Measurements from ENCODE around the gene POMT1.

POMT1 gene

DNA sequence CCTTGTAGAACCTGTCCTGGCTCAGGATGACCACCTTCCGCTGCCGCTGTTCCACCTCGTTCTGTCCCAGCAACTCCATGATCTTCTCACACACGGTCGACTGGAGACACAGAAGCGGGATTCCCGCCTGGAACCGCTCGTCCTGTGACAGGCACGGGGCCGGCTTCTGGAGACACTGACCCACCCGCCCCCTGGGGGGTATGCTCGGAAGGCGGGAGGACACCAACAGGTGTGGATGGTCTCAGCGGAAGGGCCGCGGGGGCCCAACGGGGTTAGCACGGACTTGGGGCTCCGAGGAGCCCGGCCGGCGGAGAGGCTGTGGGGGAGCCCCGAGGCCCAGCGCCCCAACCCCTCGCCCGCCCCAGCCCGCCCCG lies 27.8 kb downstream of the POMT1 start:
- no peak for DNase-seq (ENCODE audit: low read depth)
- H3K4me3 ChIP-seq (ENCODE audit: low read depth, low read length), result peak overlapping the region; percentile 68
- no peak for TF ChIP-seq POLR2A (IDR thresholded peaks at IDR 0.05; ENCODE audit: extremely low read depth, insufficient read length)
- no peak for TF ChIP-seq MYC (IDR thresholded peaks at IDR 0.05; ENCODE audit: low read depth, low read length)
- TF ChIP-seq, protein P1, sequence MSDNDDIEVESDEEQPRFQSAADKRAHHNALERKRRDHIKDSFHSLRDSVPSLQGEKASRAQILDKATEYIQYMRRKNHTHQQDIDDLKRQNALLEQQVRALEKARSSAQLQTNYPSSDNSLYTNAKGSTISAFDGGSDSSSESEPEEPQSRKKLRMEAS (IDR thresholded peaks at IDR 0.05; ENCODE audit: low read depth, low read length), result no peak
- TF ChIP-seq, protein P2, sequence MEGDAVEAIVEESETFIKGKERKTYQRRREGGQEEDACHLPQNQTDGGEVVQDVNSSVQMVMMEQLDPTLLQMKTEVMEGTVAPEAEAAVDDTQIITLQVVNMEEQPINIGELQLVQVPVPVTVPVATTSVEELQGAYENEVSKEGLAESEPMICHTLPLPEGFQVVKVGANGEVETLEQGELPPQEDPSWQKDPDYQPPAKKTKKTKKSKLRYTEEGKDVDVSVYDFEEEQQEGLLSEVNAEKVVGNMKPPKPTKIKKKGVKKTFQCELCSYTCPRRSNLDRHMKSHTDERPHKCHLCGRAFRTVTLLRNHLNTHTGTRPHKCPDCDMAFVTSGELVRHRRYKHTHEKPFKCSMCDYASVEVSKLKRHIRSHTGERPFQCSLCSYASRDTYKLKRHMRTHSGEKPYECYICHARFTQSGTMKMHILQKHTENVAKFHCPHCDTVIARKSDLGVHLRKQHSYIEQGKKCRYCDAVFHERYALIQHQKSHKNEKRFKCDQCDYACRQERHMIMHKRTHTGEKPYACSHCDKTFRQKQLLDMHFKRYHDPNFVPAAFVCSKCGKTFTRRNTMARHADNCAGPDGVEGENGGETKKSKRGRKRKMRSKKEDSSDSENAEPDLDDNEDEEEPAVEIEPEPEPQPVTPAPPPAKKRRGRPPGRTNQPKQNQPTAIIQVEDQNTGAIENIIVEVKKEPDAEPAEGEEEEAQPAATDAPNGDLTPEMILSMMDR (IDR thresholded peaks at IDR 0.05; ENCODE audit: low read depth, low read length), result no peak

DNA sequence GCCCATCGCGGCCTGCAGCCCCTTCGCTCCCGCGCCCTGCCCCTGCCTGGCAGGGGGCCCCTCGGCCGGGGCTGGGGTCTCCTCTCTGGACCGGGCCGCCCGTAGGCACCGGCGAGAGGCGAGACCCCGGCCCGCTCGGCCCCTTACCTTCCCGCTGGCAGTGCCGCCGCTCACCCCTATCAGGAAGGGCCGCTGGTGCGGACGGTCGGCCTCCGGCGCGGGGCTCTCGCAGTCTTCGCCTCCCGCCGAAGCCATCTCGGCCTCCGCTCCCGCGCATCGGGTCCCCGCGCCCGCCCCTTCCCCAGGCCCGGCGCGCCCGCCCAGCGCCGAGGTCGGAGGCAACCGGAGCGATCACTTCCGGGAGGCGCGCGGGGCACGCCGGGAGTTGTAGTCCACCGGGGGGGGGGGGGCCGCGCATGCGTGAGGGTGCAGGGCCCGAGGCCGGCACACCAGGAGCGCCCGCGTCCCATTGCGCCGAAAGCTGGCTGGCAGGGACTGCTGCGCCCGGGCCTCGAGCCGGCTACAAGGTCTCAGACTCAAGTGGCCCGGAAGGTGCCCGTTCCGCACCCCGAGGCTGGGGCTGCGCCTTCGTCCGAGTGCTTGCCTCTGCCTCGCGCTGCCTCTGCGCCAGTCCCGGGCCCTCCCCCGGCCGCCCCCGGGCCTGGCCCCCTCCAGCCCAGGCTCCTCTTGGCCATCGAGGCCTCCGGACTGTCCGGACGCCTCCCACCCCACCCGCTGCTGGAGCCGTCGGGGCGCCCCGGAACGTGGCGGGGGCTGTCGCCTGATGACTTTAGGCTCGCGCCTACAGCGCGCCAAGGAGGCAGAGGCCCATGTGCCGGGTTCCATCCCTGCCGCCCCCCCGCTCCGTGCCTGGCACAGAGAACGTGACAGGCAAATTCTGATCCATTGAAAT lies 28.5 kb downstream of the POMT1 start, which contains the start of gene UCK1:
Gene UCK1 (minus strand): TSS at position 344 of the 913 bp plus-strand sequence. CDS start 89 bp downstream, at position 255.
- peak; percentile 86 for DNase-seq (ENCODE audit: low read depth)
- peak within 1 kb of the TSS; percentile 68 for H3K4me3 ChIP-seq (ENCODE audit: low read depth, low read length)
- TF ChIP-seq POLR2A (IDR thresholded peaks at IDR 0.05; ENCODE audit: extremely low read depth, insufficient read length) (peak; percentile 65), MYC (IDR thresholded peaks at IDR 0.05; ENCODE audit: low read depth, low read length) (no peak; the same call in 1 of the 2 replicates)

DNA sequence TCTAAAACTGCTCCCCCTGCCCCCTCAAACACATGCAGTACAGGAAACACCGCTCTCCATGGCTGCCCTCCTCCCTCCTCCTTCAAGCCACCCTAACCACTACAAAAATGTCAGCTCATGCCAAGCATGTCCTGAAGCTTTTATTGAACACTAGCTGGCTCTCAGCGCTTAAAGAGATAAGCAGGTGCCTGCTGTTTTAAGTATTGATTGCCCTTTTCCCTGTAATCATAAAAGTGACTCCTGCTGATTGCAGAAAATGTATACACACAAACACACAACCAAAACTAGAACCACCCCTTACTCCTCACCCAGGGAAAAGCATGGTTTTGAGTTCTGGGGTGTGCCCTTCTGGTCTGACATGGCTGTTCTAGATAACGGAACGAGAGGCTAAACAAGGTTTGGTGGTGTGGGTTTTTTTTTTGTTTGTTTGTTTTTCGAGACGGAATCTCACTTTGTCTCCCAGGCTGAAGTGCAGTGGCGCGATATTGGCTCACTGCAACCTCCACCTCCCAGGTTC lies 32.1 kb downstream of the POMT1 start:
- TF ChIP-seq, protein P1 (IDR thresholded peaks at IDR 0.05; ENCODE audit: low read depth, low read length), result no peak
- TF ChIP-seq MYC (IDR thresholded peaks at IDR 0.05; ENCODE audit: low read depth, low read length) (no peak), POLR2A (IDR thresholded peaks at IDR 0.05; ENCODE audit: extremely low read depth, insufficient read length) (no peak)
- TF ChIP-seq, protein P2 (IDR thresholded peaks at IDR 0.05; ENCODE audit: low read depth, low read length), result no peak
- no peak overlapping the region for H3K4me3 ChIP-seq (ENCODE audit: low read depth, low read length)
- DNase-seq (ENCODE audit: low read depth), result no peak

DNA sequence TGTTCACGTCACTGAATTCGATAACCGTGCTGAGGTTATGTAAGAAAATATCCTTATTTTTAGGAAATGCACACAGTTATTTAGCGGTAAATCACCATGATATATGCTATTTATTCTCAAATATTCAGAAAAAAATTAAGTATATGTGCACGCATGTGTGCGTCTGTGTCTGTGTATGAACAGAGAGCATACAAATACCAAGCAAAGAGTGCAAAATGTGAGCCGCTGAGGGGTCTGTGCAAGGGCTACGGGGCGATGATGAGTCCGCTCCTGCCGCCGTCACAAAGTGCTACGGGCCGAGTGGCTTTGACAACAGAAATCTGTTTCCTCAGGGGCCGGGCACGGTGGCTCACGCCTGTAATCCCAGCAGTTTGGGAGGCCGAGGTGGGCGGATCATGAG lies 35.2 kb downstream of the POMT1 start:
- no peak overlapping the region for H3K4me3 ChIP-seq (ENCODE audit: low read depth, low read length)
- no peak for DNase-seq (ENCODE audit: low read depth)
- TF ChIP-seq, protein P2 (IDR thresholded peaks at IDR 0.05; ENCODE audit: low read depth, low read length), result no peak
- TF ChIP-seq POLR2A (IDR thresholded peaks at IDR 0.05; ENCODE audit: extremely low read depth, insufficient read length) (no peak), MYC (IDR thresholded peaks at IDR 0.05; ENCODE audit: low read depth, low read length) (no peak)
- TF ChIP-seq, protein P1 (IDR thresholded peaks at IDR 0.05; ENCODE audit: low read depth, low read length), result no peak

DNA sequence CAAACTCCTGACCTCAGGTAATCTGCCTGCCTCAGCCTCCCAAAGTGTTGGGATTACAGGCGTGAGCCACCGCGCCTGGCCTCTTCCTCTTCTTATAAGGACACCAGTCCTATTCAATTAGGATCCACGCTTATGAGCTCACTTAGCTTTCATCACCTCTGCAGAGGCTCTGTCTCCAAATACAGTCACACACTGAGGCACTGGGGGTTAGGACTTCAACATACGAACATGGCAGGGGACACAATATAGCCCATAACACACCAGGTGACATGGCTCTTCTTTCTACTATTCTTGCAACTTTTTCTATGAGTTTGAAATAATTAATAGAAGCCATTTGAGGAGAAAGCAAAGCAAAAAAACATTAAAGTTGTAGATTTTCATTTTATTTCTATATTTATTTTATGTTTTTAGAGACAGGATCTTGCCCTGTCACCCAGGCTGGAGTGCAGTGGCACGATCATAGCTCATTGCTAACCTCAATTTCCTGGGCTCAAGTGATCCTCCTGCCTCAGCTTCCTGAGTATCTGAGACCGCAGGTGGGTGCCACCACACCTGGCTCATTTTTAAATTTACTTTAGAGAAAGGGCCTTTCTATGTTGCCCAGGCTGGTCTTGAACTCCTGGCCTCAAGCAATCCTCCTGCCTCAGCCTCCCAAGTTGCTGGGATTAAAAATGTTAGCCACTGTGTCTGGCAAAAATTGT lies 36.7 kb downstream of the POMT1 start:
- no peak for DNase-seq (ENCODE audit: low read depth)
- TF ChIP-seq POLR2A (IDR thresholded peaks at IDR 0.05; ENCODE audit: extremely low read depth, insufficient read length), result no peak
- TF ChIP-seq, protein P1 (IDR thresholded peaks at IDR 0.05; ENCODE audit: low read depth, low read length), result no peak
- TF ChIP-seq, protein P2 (IDR thresholded peaks at IDR 0.05; ENCODE audit: low read depth, low read length), result no peak
- TF ChIP-seq MYC (IDR thresholded peaks at IDR 0.05; ENCODE audit: low read depth, low read length), result no peak
- no peak overlapping the region for H3K4me3 ChIP-seq (ENCODE audit: low read depth, low read length)

DNA sequence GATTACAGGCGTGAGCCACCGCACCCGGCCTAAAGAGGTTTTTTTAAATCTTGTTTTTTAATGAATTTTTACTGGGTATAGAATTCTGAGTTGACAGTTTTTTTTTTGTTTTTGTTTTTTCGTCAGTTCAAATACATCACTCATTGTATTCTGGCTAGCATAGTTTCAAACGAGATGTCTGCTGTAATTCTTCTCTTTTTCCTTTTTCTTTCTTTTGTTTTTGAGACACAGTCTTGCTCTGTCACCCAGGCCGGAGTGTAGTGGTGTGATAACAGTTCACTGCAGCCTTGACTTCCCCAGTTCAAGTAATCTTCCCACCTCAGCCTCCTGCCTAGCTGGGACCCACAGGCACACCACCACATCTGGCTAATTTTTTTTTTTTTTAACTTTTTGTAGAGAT lies 40.4 kb downstream of the POMT1 start:
- no peak overlapping the region for H3K4me3 ChIP-seq (ENCODE audit: low read depth, low read length)
- DNase-seq (ENCODE audit: low read depth), result no peak
- TF ChIP-seq, protein P1 (IDR thresholded peaks at IDR 0.05; ENCODE audit: low read depth, low read length), result no peak
- TF ChIP-seq, protein P2 (IDR thresholded peaks at IDR 0.05; ENCODE audit: low read depth, low read length), result no peak

Data from NB4 (cell line).